GM23248 (cell line): Measurements from ENCODE around the gene DST. TPM values are rescaled to one million over a fixed set of nuclear protein-coding genes. Genes with fewer than 3 reads are reported as not detected.

Experiments
- DNase-seq: peaks from one replicate; pipeline ENCODE4 v3.0.0-alpha.2; 2015
- H2AFZ ChIP-seq: fragments of 200-600 bp; sonication (generic); 2 replicates; pipeline ENCODE4 v1.6.1; 2016; ENCODE audit warnings: antibody characterized with exemption
- H3F3A ChIP-seq: fragments of 200-600 bp; sonication (generic); 2 replicates; pipeline ENCODE4 v1.6.1; 2016; ENCODE audit warnings: mild to moderate bottlenecking, antibody characterized with exemption, mixed run types; ENCODE audit not compliant: insufficient read depth
- H3K27ac ChIP-seq: fragments of 200-600 bp; sonication (generic); 2 replicates; pipeline ENCODE4 v1.5.1; 2016; ENCODE audit warnings: mild to moderate bottlenecking
- H3K27me3 ChIP-seq: fragments of 200-600 bp; sonication (generic); replicated peaks from 2 replicates; pipeline ENCODE4 v1.6.1; 2016; ENCODE audit warnings: mild to moderate bottlenecking; ENCODE audit not compliant: insufficient read depth
- H3K36me3 ChIP-seq: fragments of 200-600 bp; sonication (generic); 2 replicates; pipeline ENCODE4 v1.6.1; 2016; ENCODE audit warnings: low read depth, mild to moderate bottlenecking
- H3K4me1 ChIP-seq: fragments of 200-600 bp; sonication (generic); 2 replicates; pipeline ENCODE4 v1.6.1; 2016; ENCODE audit warnings: mild to moderate bottlenecking; ENCODE audit not compliant: insufficient read depth
- H3K4me2 ChIP-seq: fragments of 200-600 bp; sonication (generic); one replicate; pipeline ENCODE4 v1.6.1; 2016; ENCODE audit warnings: mild to moderate bottlenecking; ENCODE audit not compliant: unreplicated experiment
- H3K4me3 ChIP-seq: fragments of 200-600 bp; sonication (generic); 2 replicates; pipeline ENCODE4 v1.5.1; 2016; ENCODE audit warnings: mild to moderate bottlenecking
- H3K79me2 ChIP-seq: fragments of 200-600 bp; sonication (generic); 2 replicates; pipeline ENCODE4 v1.6.1; 2016; ENCODE audit warnings: mild to moderate bottlenecking; ENCODE audit not compliant: insufficient read depth
- H3K9ac ChIP-seq: fragments of 200-600 bp; sonication (generic); 2 replicates; pipeline ENCODE4 v1.6.1; 2016; ENCODE audit warnings: mild to moderate bottlenecking
- H3K9me2 ChIP-seq: fragments of 200-600 bp; sonication (generic); 2 replicates; pipeline ENCODE4 v1.6.1; 2016; ENCODE audit warnings: mixed run types, mild to moderate bottlenecking, moderate library complexity; ENCODE audit not compliant: insufficient read depth
- H3K9me3 ChIP-seq: fragments of 200-600 bp; sonication (generic); one replicate; pipeline ENCODE4 v1.6.1; 2017; ENCODE audit warnings: low read depth
- H4K20me1 ChIP-seq: fragments of 200-600 bp; sonication (generic); 2 replicates; pipeline ENCODE4 v1.6.0; 2016; ENCODE audit not compliant: insufficient read depth
- EZH2 ChIP-seq: fragments of 200-600 bp; sonication (generic); IDR thresholded peaks from 2 replicates; pipeline ENCODE4 v1.6.1; 2018; ENCODE audit warnings: antibody characterized with exemption, mild to moderate bottlenecking; ENCODE audit not compliant: insufficient read depth, poor library complexity, severe bottlenecking
- EZH2phosphoT487 ChIP-seq: fragments of 200-600 bp; sonication (generic); IDR thresholded peaks from 2 replicates; pipeline ENCODE4 v1.6.1; 2018; ENCODE audit warnings: antibody characterized with exemption, moderate library complexity, mild to moderate bottlenecking, low read depth; ENCODE audit not compliant: insufficient read depth
- WGBS, 2 experiments: methylation state at CpG; one replicate each; pipeline ENCODE4 v1.1.6; 2015 to 2017; ENCODE audit warnings: low lambda C conversion rate in 2 of 2, low coverage in 1 of 2; ENCODE audit errors: missing lambda C conversion rate in 2 of 2; 5-methylcytosine and 5-hydroxymethylcytosine counted together
- in situ Hi-C: fragments of 300-500 bp; cut with MboI; formaldehyde crosslinking; loops from 2 replicates; pipeline ENCODE4 v1.15.0; 2020
- polyA plus RNA-seq: library from polyadenylated mRNA; unstranded; fragments of >200 nt; fragmentation: Nextera tagmentation; extraction: Ambion mirVana; gene quantifications from 2 replicates; pipeline ENCODE4 v1.2.1, GENCODE V29; 2016
- total RNA-seq: library from RNA; depleted of rRNA; stranded (reverse); fragments of >200 nt; shearing (Covaris generic); gene quantifications from 2 replicates; pipeline ENCODE4 v1.2.3, GENCODE V29; 2014

Gene DST
- total and polyA plus RNA-seq, 2 experiments from 2014 or later, result 181 to 322 TPM

GRCh38 chr6:56656466-56656865 is 13.8 kb upstream of the DST start:
- H2AFZ ChIP-seq, result no peak overlapping the region
- no peaks in the 10 kb centered on the region for H3K9me2 ChIP-seq
- TF ChIP-seq EZH2 (no peak), EZH2phosphoT487 (no peak)
- H3F3A ChIP-seq, result peaks cover 37% of the 10 kb centered on the region
- peaks cover 34% of the 10 kb centered on the region for H3K4me1 ChIP-seq
- H3K79me2 ChIP-seq, result peaks cover 88% of the 10 kb centered on the region
- H3K27ac ChIP-seq, result no peak overlapping the region; the same call in 1 of the 2 replicates
- H3K4me3 ChIP-seq, result no peak overlapping the region
- H3K4me2 ChIP-seq, result no peak overlapping the region
- H3K9ac ChIP-seq, result no peak overlapping the region
- H3K27me3 ChIP-seq, result no peaks in the 10 kb centered on the region
- peaks cover 11% of the 10 kb centered on the region; the same call in 1 of the 2 replicates for H3K36me3 ChIP-seq
- no peaks in the 10 kb centered on the region for H3K9me3 ChIP-seq
- no peaks in the 10 kb centered on the region; the same call in 1 of the 2 replicates for H4K20me1 ChIP-seq
- in situ Hi-C loops, result no loop called here
- no peak for DNase-seq

DNA sequence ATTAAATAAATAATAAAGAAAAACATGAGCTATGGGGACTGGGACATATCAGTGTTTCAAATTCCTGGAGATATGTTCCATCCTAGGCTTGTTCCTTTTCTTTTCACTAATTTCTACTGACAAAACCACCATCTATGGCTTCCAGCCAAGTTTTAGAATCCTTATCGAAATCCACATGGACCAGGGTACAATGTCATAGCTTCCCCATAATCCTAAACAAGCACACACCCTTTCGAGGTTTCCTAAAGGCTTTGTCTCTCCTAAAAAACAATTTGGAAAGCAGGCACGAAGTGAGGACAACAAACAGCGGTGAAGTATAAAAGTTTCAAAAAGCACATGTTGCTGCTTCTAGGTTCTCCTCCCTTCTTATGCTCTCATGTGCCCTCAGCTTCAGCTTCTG is 13.3 kb upstream of the DST start:
- H3K36me3 ChIP-seq, result peaks cover 11% of the 10 kb centered on the region; the same call in 1 of the 2 replicates
- peaks cover 37% of the 10 kb centered on the region for H3F3A ChIP-seq
- no peak for DNase-seq
- H3K79me2 ChIP-seq, result peaks cover 88% of the 10 kb centered on the region
- peaks cover 39% of the 10 kb centered on the region for H3K4me1 ChIP-seq
- H3K27ac ChIP-seq, result no peak overlapping the region; the same call in 1 of the 2 replicates
- no peak overlapping the region for H2AFZ ChIP-seq
- H4K20me1 ChIP-seq, result no peaks in the 10 kb centered on the region; the same call in 1 of the 2 replicates
- TF ChIP-seq EZH2 (no peak), EZH2phosphoT487 (no peak)
- in situ Hi-C loops, result no loop called here
- no peaks in the 10 kb centered on the region for H3K9me3 ChIP-seq
- WGBS, 2 experiments, result 25% methylated on average over 4 of the region's 4 CpGs
- no peak overlapping the region for H3K9ac ChIP-seq
- no peaks in the 10 kb centered on the region for H3K27me3 ChIP-seq
- no peak overlapping the region for H3K4me3 ChIP-seq
- no peak overlapping the region for H3K4me2 ChIP-seq
- no peaks in the 10 kb centered on the region for H3K9me2 ChIP-seq

DNA sequence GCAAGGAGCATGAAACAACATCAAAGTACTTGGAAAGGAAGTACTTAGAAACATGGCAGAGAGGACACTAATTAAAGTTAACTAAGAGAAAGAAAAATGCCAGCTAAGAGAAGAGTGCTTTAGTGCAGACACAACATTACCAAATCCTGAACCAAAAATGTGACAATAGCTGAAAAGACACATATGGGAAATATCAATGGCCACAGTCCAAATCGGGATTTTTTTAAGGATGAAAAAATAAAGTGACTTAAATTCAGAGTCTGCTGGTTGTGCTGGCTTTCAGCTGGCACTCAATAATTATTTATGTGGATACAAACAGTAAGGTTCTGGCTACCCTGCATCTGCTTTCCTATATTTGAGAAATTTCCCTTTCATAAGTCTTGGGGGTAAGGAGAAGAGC is 12.6 kb upstream of the DST start:
- in situ Hi-C loops, result no loop called here
- Histone ChIP-seq H3K9me2 (no peaks in the 10 kb centered on the region), H3K27me3 (no peaks in the 10 kb centered on the region), H3K9ac (no peak overlapping the region), H4K20me1 (no peaks in the 10 kb centered on the region; the same call in 1 of the 2 replicates), H3K79me2 (peaks cover 88% of the 10 kb centered on the region), H3K4me3 (no peak overlapping the region), H3K27ac (no peak overlapping the region), H2AFZ (no peak overlapping the region), H3K4me1 (peaks cover 45% of the 10 kb centered on the region), H3K36me3 (peaks cover 17% of the 10 kb centered on the region), H3K9me3 (no peaks in the 10 kb centered on the region), H3K4me2 (no peak overlapping the region), H3F3A (peaks cover 40% of the 10 kb centered on the region)
- 5 to 7% methylated on average over 1 of the region's 1 CpG for WGBS, 2 experiments
- TF ChIP-seq EZH2, result no peak
- TF ChIP-seq EZH2phosphoT487, result no peak
- DNase-seq, result no peak

DNA sequence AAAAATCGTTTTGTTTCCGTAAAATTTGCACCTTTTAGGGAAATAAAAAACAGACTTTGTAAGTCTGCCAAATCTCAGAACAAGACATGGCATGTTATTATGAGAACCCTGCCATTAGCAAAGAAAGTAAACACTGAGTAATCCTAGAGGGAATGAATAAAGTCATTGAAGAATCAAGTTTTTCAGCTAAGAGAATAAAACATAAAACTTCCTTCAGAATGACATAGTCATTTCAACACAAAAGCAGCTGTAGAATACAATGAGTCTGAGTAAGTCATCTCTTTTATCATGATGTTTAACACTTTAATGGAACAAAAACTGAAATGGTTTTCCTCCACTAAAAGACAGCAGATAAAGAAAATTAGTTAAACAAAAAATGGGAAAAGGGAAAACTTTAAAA is 10.3 kb upstream of the DST start:
- Histone ChIP-seq H3K9ac (peak overlapping the region; percentile 30), H3F3A (peaks cover 63% of the 10 kb centered on the region), H3K27ac (peak overlapping the region; percentile 74), H3K36me3 (peaks cover 23% of the 10 kb centered on the region), H3K79me2 (peaks cover 88% of the 10 kb centered on the region), H3K4me2 (peak overlapping the region; percentile 41), H4K20me1 (no peaks in the 10 kb centered on the region; the same call in 1 of the 2 replicates), H3K4me1 (peaks cover 67% of the 10 kb centered on the region), H3K9me3 (no peaks in the 10 kb centered on the region), H3K4me3 (peak overlapping the region; percentile 19; the same call in 1 of the 2 replicates), H2AFZ (no peak overlapping the region), H3K27me3 (no peaks in the 10 kb centered on the region), H3K9me2 (no peaks in the 10 kb centered on the region)
- peak; percentile 79 for DNase-seq
- in situ Hi-C loops, result no loop called here
- no peak for TF ChIP-seq EZH2phosphoT487
- no peak for TF ChIP-seq EZH2
- 1% methylated on average over 2 of the region's 2 CpGs for WGBS, 2 experiments

GRCh38 chr6:56652231-56652630 is 9.5 kb upstream of the DST start:
- Histone ChIP-seq H3K4me1 (peaks cover 67% of the 10 kb centered on the region), H2AFZ (no peak overlapping the region)
- no peak for TF ChIP-seq EZH2

More at GRCh38 chr6:56652231-56652630, 9.5 kb upstream of the DST start:
- Histone ChIP-seq H3K4me3 (peak overlapping the region; percentile 19), H3K9ac (peak overlapping the region; percentile 30), H3K4me2 (peak overlapping the region; percentile 41), H3K9me2 (no peaks in the 10 kb centered on the region), H3K27ac (peak overlapping the region; percentile 74), H3K79me2 (peaks cover 88% of the 10 kb centered on the region), H3F3A (peaks cover 71% of the 10 kb centered on the region), H3K27me3 (no peaks in the 10 kb centered on the region), H3K36me3 (peaks cover 29% of the 10 kb centered on the region), H3K9me3 (no peaks in the 10 kb centered on the region), H4K20me1 (no peaks in the 10 kb centered on the region; the same call in 1 of the 2 replicates)
- in situ Hi-C loops, result no loop called here
- peak; percentile 60 for DNase-seq
- WGBS, 2 experiments, result 0 to 5% methylated on average over 1 of the region's 1 CpG
